Endothelial cell of umbilical vein (primary cell): ENCODE measurements around the gene LHPP. TPM values are rescaled to one million over a fixed set of nuclear protein-coding genes. Genes with fewer than 3 reads are reported as not detected.
A peak's percentile ranks its signal among the peaks of the same experiment; 100 is the strongest.

Experiments used
- BruUV-seq: library from RNA; stranded (reverse); fragments of 400-500 nt; replicated peaks from 2 replicates; lab custom pipeline; 2021; lab: Mats Ljungman, UMichigan
- CTCF ChIA-PET: fragments of 300-600, 350-600 bp; sonication (Branson Sonifier 250); formaldehyde crosslinking; loops from one replicate; lab custom pipeline; 2021; ENCODE audit warnings: antibody characterized with exemption, inconsistent platforms; lab: Charles Lee
- POLR2A ChIA-PET: fragments of 300-600, 350-600 bp; sonication (Branson Sonifier 250); formaldehyde crosslinking; loops from one replicate; lab custom pipeline; 2021; ENCODE audit warnings: antibody characterized with exemption, inconsistent platforms; lab: Charles Lee
- DNase-seq: peaks from one replicate; pipeline ENCODE4 v3.0.0-alpha.2; 2011; ENCODE audit warnings: low read depth, low spot score
- FAIRE-seq: peaks from 2 replicates; lab custom pipeline; 2011; peaks lifted over from hg19 to GRCh38; lab: Jason Lieb, UNC
- H2AFZ ChIP-seq: 2 replicates; pipeline ENCODE4 v1.6.0; 2012; ENCODE audit warnings: low read depth, low read length, control low read depth, inconsistent platforms
- H3K27ac ChIP-seq: 2 replicates; pipeline ENCODE4 v1.5.1; 2011; ENCODE audit warnings: low read depth, mild to moderate bottlenecking, control low read depth, low read length, moderate library complexity; ENCODE audit not compliant: insufficient read depth
- H3K27me3 ChIP-seq, 2 experiments: 2 replicates each; pipeline versions ENCODE4 v1.6.0 to v1.6.1; 2011; ENCODE audit warnings: low read length in 2 of 2, mixed read lengths in 1 of 2; ENCODE audit not compliant: control insufficient read depth in 2 of 2, insufficient read depth in 2 of 2
- H3K36me3 ChIP-seq, 2 experiments: 2 replicates in 1 of 2; 3 replicates in 1 of 2; pipeline ENCODE4 v1.5.1; 2011; ENCODE audit warnings: low read length in 2 of 2, mild to moderate bottlenecking in 1 of 2, moderate library complexity in 1 of 2; ENCODE audit not compliant: control insufficient read depth in 2 of 2, insufficient read depth in 2 of 2; ENCODE audit errors: extremely low read depth in 1 of 2
- H3K4me1 ChIP-seq: 3 replicates; pipeline ENCODE4 v1.5.1; 2011; ENCODE audit warnings: mild to moderate bottlenecking, low read length; ENCODE audit not compliant: control insufficient read depth, insufficient read depth; ENCODE audit errors: extremely low read depth
- H3K4me2 ChIP-seq: 2 replicates; pipeline ENCODE4 v1.6.1; 2011; ENCODE audit warnings: low read length, control low read depth, mixed read lengths; ENCODE audit not compliant: insufficient read depth
- H3K4me3 ChIP-seq, 3 experiments: fragments of 200-600 bp in 1 of 3; sonication (generic), shearing (Covaris generic) in 1 of 3; replicated peaks in 1 of 3; 2 replicates each; pipeline ENCODE4 v1.5.1; 2011 to 2016; ENCODE audit warnings: control low read depth in 3 of 3, low read length in 3 of 3, mild to moderate bottlenecking in 2 of 3, inconsistent platforms in 1 of 3, low read depth in 1 of 3, moderate library complexity in 1 of 3; ENCODE audit not compliant: insufficient read depth in 1 of 3
- H3K79me2 ChIP-seq: 2 replicates; pipeline ENCODE4 v1.6.0; 2012; ENCODE audit warnings: low read length, inconsistent platforms; ENCODE audit not compliant: control insufficient read depth, insufficient read depth
- H3K9ac ChIP-seq: replicated peaks from 2 replicates; pipeline ENCODE3; 2011; ENCODE audit warnings: low read length, control low read depth; ENCODE audit not compliant: insufficient read depth; ENCODE audit errors: extremely low read depth
- H3K9me1 ChIP-seq: replicated peaks from 3 replicates; pipeline ENCODE4 v1.6.0; 2011; ENCODE audit warnings: mild to moderate bottlenecking, low read length; ENCODE audit not compliant: control insufficient read depth, insufficient read depth; ENCODE audit errors: extremely low read depth
- H3K9me3 ChIP-seq: replicated peaks from 2 replicates; pipeline ENCODE4 v1.5.1; 2012; ENCODE audit warnings: low read length, inconsistent platforms; ENCODE audit not compliant: control insufficient read depth, insufficient read depth
- H4K20me1 ChIP-seq: replicated peaks from 2 replicates; pipeline ENCODE3; 2011; ENCODE audit warnings: mild to moderate bottlenecking, low read length; ENCODE audit not compliant: control insufficient read depth, insufficient read depth; ENCODE audit errors: extremely low read depth
- CTCF ChIP-seq, 2 donors: IDR thresholded peaks; 1 replicate in 1 of 2; 2 replicates in 1 of 2; pipeline ENCODE4 v1.5.1; 2011; ENCODE audit warnings: low read length in 2 of 2, mild to moderate bottlenecking in 2 of 2, moderate library complexity in 2 of 2, control low read depth in 1 of 2, inconsistent platforms in 1 of 2, low read depth in 1 of 2; ENCODE audit not compliant: insufficient read depth in 1 of 2; ENCODE audit errors: extremely low read depth in 1 of 2
- EZH2 ChIP-seq: IDR thresholded peaks from 2 replicates; pipeline ENCODE4 v1.6.1; 2012; ENCODE audit warnings: borderline replicate concordance, low read depth, mild to moderate bottlenecking, moderate library complexity, low read length, inconsistent platforms; ENCODE audit not compliant: severe bottlenecking
- FOS ChIP-seq: IDR thresholded peaks from 2 replicates; pipeline ENCODE4 v1.6.1; 2011; ENCODE audit warnings: mild to moderate bottlenecking, low read length, moderate library complexity, borderline replicate concordance; ENCODE audit not compliant: insufficient read depth
- GATA2 ChIP-seq: IDR thresholded peaks from 2 replicates; pipeline ENCODE4 v1.7.0; 2011; ENCODE audit warnings: low read depth, mild to moderate bottlenecking, moderate library complexity, mixed read lengths, low read length; ENCODE audit not compliant: insufficient read length, insufficient read depth
- MAX ChIP-seq: IDR thresholded peaks from 2 replicates; pipeline ENCODE4 v1.6.1; 2011; ENCODE audit not compliant: insufficient read depth, insufficient read length
- MYC ChIP-seq: IDR thresholded peaks from one replicate; pipeline ENCODE4 v1.6.1; 2011; ENCODE audit warnings: mild to moderate bottlenecking, low read depth, low read length
- POLR2A ChIP-seq: IDR thresholded peaks from 2 replicates; pipeline ENCODE4 v1.6.1; 2012; ENCODE audit warnings: low read depth, mild to moderate bottlenecking, control low read depth, low read length
- POLR2AphosphoS5 ChIP-seq: IDR thresholded peaks from 2 replicates; pipeline ENCODE4 v1.6.1; 2012; ENCODE audit warnings: low read depth, mild to moderate bottlenecking, control low read depth, low read length, moderate library complexity; ENCODE audit not compliant: insufficient read depth
- dilution Hi-C: fragments of 300-500 bp; cut with MboI; formaldehyde crosslinking; loops from one replicate; pipeline ENCODE4 v1.15.0; 2019; ENCODE audit warnings: low sequenced_read_pairs; ENCODE audit not compliant: extremely low pct_ligation_motif_present
- intact Hi-C: fragments of 100-400 bp; cut with micrococcal nuclease; formaldehyde crosslinking; loops from one replicate; pipeline ENCODE4 v1.10.0; 2022
- polyA plus RNA-seq, 4 experiments: library from polyadenylated mRNA; depleted of rRNA in 3 of 4; stranded (reverse) in 3 of 4; unstranded in 1 of 4; fragments of >200 nt; gene quantifications; 2 replicates each; pipeline versions ENCODE4 v1.2.1 to v1.2.3, GENCODE V29; 2011 to 2012; ENCODE audit warnings: missing spikeins in 1 of 4
- total RNA-seq: library from RNA; stranded (reverse); gene quantifications from 2 replicates; pipeline ENCODE4 v1.2.3, GENCODE V29; 2021

LHPP gene
- total and polyA plus RNA-seq, 2 donors (not counting 3 experiments of a cell fraction or from before 2014, with no cell fraction given) = 5.8 to 11.2 TPM

GRCh38 chr10:124611738-124612137, 150.1 kb downstream of the LHPP start:
- Histone ChIP-seq H4K20me1 (no peaks in the 10 kb centered on the region), H3K9me3 (no peaks in the 10 kb centered on the region), H3K9ac (no peak overlapping the region), H3K4me1 (peaks cover 7% of the 10 kb centered on the region), H3K27me3 (no peaks in the 10 kb centered on the region), H3K36me3 (no peaks in the 10 kb centered on the region), H3K27ac (no peak overlapping the region), H3K4me2 (no peak overlapping the region), H3K9me1 (no peaks in the 10 kb centered on the region), H2AFZ (no peak overlapping the region), H3K79me2 (no peaks in the 10 kb centered on the region), H3K4me3 (no peak overlapping the region)
- ChIA-PET POLR2A (no interaction called here), CTCF (interaction anchor here (1.5 to 1.9 kb wide), 2 partner anchors 90 to 129 kb away, joined by 4 to 17 read pairs; no protein-coding TSS in a partner anchor)
- BruUV-seq = no TSS peak
- no peak for FAIRE-seq
- TF ChIP-seq POLR2AphosphoS5 (no peak), POLR2A (no peak)
- dilution Hi-C loops (no loop called here), intact Hi-C loops (loop anchor here (2.0 to 5.0 kb wide), 2 partner anchors 36 to 129 kb away; no protein-coding TSS in a partner anchor)
- DNase-seq = no peak

- no peaks in the 10 kb centered on the region for H3K79me2 ChIP-seq
- no TSS peak for BruUV-seq
- TF ChIP-seq POLR2A (no peak), MAX (no peak), GATA2 (no peak), EZH2 (no peak), POLR2AphosphoS5 (peak; percentile 63), MYC (no peak), FOS (peak; percentile 32), CTCF (IDR thresholded peaks at IDR 0.05; ENCODE audit: extremely low read depth in 1 of 2, insufficient read depth in 1 of 2, low read depth in 1 of 2, low read length in 2 of 2) (no peak)
- peak; percentile 48 for DNase-seq
- no peaks in the 10 kb centered on the region for H3K36me3 ChIP-seq
- H2AFZ ChIP-seq = peak overlapping the region; percentile 63
- H3K9me1 ChIP-seq = no peaks in the 10 kb centered on the region
- no peaks in the 10 kb centered on the region for H3K27me3 ChIP-seq
- H3K27ac ChIP-seq = peak overlapping the region; percentile 20
- ChIA-PET POLR2A (no interaction called here), CTCF (interaction anchor here (1.5 to 1.9 kb wide), 3 partner anchors 89 to 133 kb away, joined by 4 to 17 read pairs (median 4); no protein-coding TSS in a partner anchor)
- no peak overlapping the region for H3K4me3 ChIP-seq
- no peak overlapping the region for H3K4me2 ChIP-seq
- H3K4me1 ChIP-seq = peaks cover 7% of the 10 kb centered on the region
- no peaks in the 10 kb centered on the region for H3K9me3 ChIP-seq
- intact Hi-C loops = loop anchor here (1.0 to 5.0 kb wide), 3 partner anchors 34 to 131 kb away; partner anchors contain the start of gene FAM53B
- dilution Hi-C loops = no loop called here
- no peak overlapping the region for H3K9ac ChIP-seq
- no peaks in the 10 kb centered on the region for H4K20me1 ChIP-seq
- FAIRE-seq = peak; percentile 56
These were observed 151.2 kb downstream of the LHPP start for GRCh38 chr10:124612611-124613498.
